ENCODE measurements around the gene PHKG1.
"Not testable (repeated sequence)": the region's sequence is repeated elsewhere in the genome, so short reads cannot be mapped to it uniquely, and the experiment has no call there.

The PHKG1 gene

GRCh38 chr7:56097700-56098099 is 4.9 kb upstream of the PHKG1 start:
- no peak overlapping the region for H3K4me3 ChIP-seq (ENCODE audit: low read length)
- no peak for TF ChIP-seq ZNF274 (IDR thresholded peaks at IDR 0.05; ENCODE audit: low read depth, low read length)

- not testable (repeated sequence) for H3K4me3 ChIP-seq (ENCODE audit: low read length)
Observed at GRCh38 chr7:56092388-56092787, 364 bp downstream of the PHKG1 start.

DNA sequence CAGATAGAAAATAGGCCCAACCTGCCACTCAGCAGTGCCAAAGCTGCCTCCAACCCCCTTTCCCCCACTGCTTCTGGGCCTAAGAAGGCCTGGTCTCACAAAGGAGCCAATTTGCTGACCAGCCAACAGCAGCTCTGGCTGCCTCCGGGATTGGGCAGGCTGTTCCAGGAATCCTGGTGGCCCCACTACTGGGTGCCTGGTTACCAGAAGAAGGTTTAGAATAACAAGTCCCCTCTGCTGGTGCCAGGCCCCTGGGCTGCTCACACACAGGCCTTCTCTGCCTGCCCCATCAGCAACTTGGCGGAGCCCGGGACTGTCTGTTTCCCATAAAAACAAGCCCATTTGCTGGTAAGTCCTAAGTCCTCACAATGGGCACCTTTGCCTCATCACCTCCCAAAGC is 1.2 kb downstream of the PHKG1 start:
- TF ChIP-seq ZNF274 (IDR thresholded peaks at IDR 0.05; ENCODE audit: low read depth, low read length) = no peak
- no peak overlapping the region for H3K4me3 ChIP-seq (ENCODE audit: low read length)

DNA sequence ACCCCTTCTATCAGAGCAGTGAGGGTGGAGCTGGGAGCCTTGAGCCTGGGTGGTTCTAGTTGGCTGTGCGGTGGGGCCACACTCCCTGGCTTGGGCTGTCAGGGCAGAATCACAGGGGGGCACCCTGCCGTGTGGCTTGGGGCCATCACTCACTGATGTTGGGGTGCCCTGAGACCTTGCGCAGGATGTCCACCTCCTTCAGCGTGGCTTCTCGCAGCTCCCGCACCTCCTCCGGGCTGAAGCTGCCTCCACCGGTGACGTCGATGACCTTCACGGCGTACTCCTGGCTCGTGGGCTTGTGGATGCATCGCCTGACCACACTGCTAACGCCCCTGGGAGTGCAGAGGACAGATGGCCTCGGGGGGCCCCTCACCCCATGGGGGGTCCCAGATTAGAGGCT is 5.3 kb downstream of the PHKG1 start:
- no peak overlapping the region for H3K4me3 ChIP-seq (ENCODE audit: low read length)
- no peak for TF ChIP-seq ZNF274 (IDR thresholded peaks at IDR 0.05; ENCODE audit: low read depth, low read length)

- no peak overlapping the region for H3K4me3 ChIP-seq (ENCODE audit: low read length)
- TF ChIP-seq ZNF274 (IDR thresholded peaks at IDR 0.05; ENCODE audit: low read depth, low read length) = no peak
Observed at GRCh38 chr7:56086761-56087160, 6.0 kb downstream of the PHKG1 start.

DNA sequence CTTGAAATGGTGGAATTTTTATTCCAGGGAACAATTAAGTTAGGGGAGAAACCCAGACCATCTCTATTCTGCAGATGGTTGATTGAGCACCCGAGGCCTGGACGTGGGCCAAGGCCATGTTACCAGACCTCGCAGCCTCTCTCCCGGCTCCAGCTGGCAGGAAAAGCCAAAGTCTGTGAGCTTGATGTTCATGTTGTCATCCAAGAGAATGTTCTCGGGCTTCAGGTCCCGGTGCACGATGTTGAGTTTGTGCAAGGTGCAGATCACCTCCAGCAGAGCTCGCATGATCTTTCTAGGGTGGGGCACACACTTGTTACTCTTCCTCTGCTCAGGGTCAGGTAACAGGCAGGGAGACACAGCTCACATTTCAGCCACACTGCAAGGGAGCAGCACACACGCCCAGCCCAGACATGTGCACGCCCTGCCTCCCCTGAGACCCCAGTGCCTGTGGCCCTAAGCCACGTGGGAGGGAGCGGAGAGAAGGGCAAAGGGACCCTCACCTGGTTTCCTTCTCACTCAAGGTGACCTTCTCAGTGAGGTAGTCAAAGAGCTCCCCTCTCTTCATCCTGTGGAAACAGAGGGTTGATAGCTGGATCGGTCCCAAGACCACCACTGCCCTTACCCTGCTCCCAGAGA is 9.5 kb downstream of the PHKG1 start:
- TF ChIP-seq ZNF274 (IDR thresholded peaks at IDR 0.05; ENCODE audit: low read depth, low read length) = no peak

GRCh38 chr7:56081626-56082340 is 11.0 kb downstream of the PHKG1 start:
- no peak overlapping the region for H3K4me3 ChIP-seq (ENCODE audit: low read length)
- TF ChIP-seq ZNF274 (IDR thresholded peaks at IDR 0.05; ENCODE audit: low read depth, low read length) = no peak

More for the DNA sequence above, 9.5 kb downstream of the PHKG1 start:
- H3K4me3 ChIP-seq (ENCODE audit: low read length) = no peak overlapping the region

DNA sequence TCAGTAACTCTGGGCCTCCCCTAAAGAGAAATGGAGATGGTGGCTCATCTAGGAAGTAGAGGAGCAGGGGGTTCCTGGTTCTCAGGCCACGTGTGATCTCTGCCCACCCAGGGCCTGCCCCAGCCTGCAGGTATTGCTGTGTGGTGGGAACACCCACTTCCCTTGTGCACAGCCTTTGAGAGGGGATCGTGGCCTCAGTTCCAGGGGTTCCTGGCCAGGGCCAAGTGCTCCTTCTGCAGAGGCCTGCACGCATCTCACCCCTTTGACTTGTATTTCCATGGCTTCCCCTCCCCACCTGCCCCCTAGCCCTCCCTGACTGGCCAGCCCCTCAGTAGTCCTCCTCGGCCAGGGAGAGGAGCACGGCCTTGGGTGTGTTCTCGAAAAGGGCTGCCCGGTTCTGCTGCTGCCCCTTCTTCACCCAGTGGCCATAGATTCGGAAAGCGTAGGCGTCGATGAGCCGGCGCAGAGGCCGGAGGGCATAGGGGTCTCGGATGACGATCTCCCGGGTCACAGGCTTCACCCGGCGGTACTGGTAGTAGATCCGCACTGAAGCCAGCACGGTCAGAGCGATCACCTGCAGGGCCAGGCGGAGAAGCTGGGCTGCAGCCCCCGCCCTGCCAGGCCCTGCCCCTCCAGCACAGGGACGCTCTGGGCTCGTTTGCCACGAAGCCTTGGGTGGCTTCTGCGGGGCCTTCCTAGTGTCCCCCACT is 11.9 kb downstream of the PHKG1 start:
- not testable (repeated sequence) for H3K4me3 ChIP-seq (ENCODE audit: low read length)

DNA sequence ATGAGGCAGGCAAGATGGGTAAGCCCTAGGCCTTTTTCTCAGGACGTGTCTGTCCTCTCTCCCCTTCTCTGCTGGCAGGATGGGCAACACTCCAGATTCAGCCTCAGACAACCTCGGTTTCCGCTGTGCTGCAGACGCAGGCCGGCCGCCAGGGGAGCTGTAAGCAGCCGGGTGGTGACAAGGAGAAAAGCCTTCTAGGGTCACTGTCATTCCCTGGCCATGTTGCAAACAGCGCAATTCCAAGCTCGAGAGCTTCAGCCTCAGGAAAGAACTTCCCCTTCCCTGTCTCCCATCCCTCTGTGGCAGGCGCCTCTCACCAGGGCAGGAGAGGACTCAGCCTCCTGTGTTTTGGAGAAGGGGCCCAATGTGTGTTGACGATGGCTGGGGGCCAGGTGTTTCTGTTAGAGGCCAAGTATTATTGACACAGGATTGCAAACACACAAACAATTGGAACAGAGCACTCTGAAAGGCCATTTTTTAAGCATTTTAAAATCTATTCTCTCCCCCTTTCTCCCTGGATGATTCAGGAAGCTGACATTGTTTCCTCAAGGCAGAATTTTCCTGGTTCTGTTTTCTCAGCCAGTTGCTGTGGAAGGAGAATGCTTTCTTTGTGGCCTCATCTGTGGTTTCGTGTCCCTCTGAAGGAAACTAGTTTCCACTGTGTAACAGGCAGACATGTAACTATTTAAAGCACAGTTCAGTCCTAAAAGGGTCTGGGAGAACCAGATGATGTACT is 13.1 kb downstream of the PHKG1 start:
- no peak overlapping the region for H3K4me3 ChIP-seq (ENCODE audit: low read length)
- TF ChIP-seq ZNF274 (IDR thresholded peaks at IDR 0.05; ENCODE audit: low read depth, low read length) = no peak

- H3K4me3 ChIP-seq (ENCODE audit: low read length) = no peak overlapping the region
- TF ChIP-seq ZNF274 (IDR thresholded peaks at IDR 0.05; ENCODE audit: low read depth, low read length) = no peak
Observed at GRCh38 chr7:56078196-56078595, 14.6 kb downstream of the PHKG1 start.

- TF ChIP-seq ZNF274 (IDR thresholded peaks at IDR 0.05; ENCODE audit: low read depth, low read length) = no peak
- H3K4me3 ChIP-seq (ENCODE audit: low read length) = no peak overlapping the region
Observed at GRCh38 chr7:56077681-56078080, 15.1 kb downstream of the PHKG1 start.

GRCh38 chr7:56074371-56074791 is 18.4 kb downstream of the PHKG1 start:
- no peak overlapping the region for H3K4me3 ChIP-seq (ENCODE audit: low read length)
- TF ChIP-seq ZNF274 (IDR thresholded peaks at IDR 0.05; ENCODE audit: low read depth, low read length) = no peak

GRCh38 chr7:56066376-56066775 is 26.4 kb downstream of the PHKG1 start:
- H3K4me3 ChIP-seq (ENCODE audit: low read length) = not testable (repeated sequence)

DNA sequence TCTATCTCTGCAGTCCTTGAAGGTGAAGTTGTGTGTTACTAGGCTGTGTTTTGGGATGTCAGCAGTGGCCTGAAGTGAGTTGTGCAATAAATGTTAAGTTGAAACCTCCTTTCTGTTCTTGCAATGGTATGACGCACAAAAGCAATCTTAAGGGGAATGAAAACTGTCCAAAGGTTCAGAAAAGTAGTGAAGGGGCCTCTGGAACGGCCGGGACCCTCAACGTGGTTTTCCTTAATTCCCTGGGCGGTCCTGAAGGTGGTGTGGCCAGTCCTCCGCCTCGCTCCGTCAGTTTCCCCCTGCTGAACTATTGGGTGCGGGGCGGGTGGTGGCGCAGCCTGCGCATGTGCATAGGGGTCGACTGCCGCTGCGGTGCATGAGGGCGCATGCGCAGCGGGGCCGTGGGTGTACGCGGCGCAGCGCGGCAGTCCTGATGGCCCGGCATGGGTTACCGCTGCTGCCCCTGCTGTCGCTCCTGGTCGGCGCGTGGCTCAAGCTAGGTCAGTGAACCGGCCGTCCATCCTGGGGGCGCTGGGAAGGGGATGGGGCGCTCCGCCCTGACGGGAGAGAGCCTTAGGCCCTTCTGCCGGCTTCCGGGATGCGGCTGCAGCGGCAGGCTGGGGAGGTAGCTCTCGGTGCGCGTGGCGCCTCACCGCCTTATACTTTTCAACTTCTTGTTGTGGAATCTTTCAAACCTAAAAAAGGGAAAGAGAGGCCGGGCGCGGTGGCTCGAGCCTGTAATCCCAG is 28.7 kb downstream of the PHKG1 start, which contains the start of gene SUMF2:
SUMF2 (plus strand) TSS at position 405 of the 744 bp plus-strand sequence; CDS start at position 431, 26 bp downstream.
- H3K4me3 ChIP-seq (ENCODE audit: low read length) = peak within 1 kb of the TSS; percentile 83
- no peak for TF ChIP-seq ZNF274 (IDR thresholded peaks at IDR 0.05; ENCODE audit: low read depth, low read length)
